Mesothelial cell of epicardium (in vitro differentiated cells): ENCODE results near the gene PIGX. TPM values are rescaled to one million over a fixed set of nuclear protein-coding genes. Genes with fewer than 3 reads are reported as not detected.

Experiments
- DNase-seq, 2 experiments: peaks; one replicate each; pipeline ENCODE4 v3.0.0; 2021; ENCODE audit warnings: low spot score in 2 of 2; ENCODE audit not compliant: unreplicated experiment in 2 of 2
- H3K27ac Mint-ChIP-seq: 2 replicates; pipeline ENCODE4 v1.8.0; 2021; ENCODE audit warnings: mixed read lengths
- H3K27me3 Mint-ChIP-seq: 2 replicates; pipeline ENCODE4 v1.8.0; 2021; ENCODE audit warnings: low read depth, mixed read lengths
- H3K36me3 Mint-ChIP-seq: 2 replicates; pipeline ENCODE4 v1.8.0; 2021; ENCODE audit warnings: mixed read lengths
- H3K4me1 Mint-ChIP-seq: 2 replicates; pipeline ENCODE4 v1.8.0; 2021; ENCODE audit warnings: mixed read lengths
- H3K4me3 Mint-ChIP-seq: 2 replicates; pipeline ENCODE4 v1.8.0; 2021; ENCODE audit warnings: mild to moderate bottlenecking, moderate library complexity, mixed read lengths
- H3K9me3 Mint-ChIP-seq: 2 replicates; pipeline ENCODE4 v1.8.0; 2021; ENCODE audit warnings: mixed read lengths
- total RNA-seq: library from RNA; stranded (reverse); gene quantifications from 3 replicates; pipeline ENCODE4 v1.2.1, GENCODE V29; 2021
- TF ChIP-seq, protein P1 (sequence below): fragments of 200-600 bp; sonication (generic); IDR thresholded peaks from one replicate; pipeline ENCODE4 v1.5.0; 2021; ENCODE audit warnings: antibody characterized with exemption; ENCODE audit not compliant: unreplicated experiment

The PIGX gene
- total RNA-seq, 1 donor from 2014 or later, result 26.4 TPM

DNA sequence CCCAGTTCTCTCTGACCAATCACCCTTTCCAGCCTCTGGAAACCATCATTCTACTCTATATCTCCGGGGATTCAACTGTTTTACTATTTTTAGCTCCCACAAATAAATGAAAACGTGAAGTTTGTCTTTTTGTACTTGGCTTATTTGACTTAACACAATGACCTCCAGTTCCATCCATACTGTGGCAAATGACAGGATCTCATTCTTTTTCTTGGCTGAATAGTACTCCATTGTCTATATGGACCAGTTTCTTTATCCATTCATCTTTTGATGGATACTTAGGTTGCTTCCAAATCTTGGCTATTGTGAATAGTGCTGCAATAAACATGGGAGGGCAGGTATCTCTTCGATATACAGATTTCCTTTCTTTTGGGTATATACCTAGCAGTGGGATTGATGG, 38.5 kb upstream of the PIGX start:
- Mint-ChIP-seq H3K27ac (no peak overlapping the region), H3K4me3 (no peak overlapping the region), H3K27me3 (peaks cover 10% of the 10 kb centered on the region), H3K9me3 (peaks cover 5% of the 10 kb centered on the region), H3K36me3 (no peaks in the 10 kb centered on the region), H3K4me1 (no peaks in the 10 kb centered on the region)
- TF ChIP-seq, protein P1, sequence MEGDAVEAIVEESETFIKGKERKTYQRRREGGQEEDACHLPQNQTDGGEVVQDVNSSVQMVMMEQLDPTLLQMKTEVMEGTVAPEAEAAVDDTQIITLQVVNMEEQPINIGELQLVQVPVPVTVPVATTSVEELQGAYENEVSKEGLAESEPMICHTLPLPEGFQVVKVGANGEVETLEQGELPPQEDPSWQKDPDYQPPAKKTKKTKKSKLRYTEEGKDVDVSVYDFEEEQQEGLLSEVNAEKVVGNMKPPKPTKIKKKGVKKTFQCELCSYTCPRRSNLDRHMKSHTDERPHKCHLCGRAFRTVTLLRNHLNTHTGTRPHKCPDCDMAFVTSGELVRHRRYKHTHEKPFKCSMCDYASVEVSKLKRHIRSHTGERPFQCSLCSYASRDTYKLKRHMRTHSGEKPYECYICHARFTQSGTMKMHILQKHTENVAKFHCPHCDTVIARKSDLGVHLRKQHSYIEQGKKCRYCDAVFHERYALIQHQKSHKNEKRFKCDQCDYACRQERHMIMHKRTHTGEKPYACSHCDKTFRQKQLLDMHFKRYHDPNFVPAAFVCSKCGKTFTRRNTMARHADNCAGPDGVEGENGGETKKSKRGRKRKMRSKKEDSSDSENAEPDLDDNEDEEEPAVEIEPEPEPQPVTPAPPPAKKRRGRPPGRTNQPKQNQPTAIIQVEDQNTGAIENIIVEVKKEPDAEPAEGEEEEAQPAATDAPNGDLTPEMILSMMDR, result no peak
- no peak for DNase-seq

DNA sequence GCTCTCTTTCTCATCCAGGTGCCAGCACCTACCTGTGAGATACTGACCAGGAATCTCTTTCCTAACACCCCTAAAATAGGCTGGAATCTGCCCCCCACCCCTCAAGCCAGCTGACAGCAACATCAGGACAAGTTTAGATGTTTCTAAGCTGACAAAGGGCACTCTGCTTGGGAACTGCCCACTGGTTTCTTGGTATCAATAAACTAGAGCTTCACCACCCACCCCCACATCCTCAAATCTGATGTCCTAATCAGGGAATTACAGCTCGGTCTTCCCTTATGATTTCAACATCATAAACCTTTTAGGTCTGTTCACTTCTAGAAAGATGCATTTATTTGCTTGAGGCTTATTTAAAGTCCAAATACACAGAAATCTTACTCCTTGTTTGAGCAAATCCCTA, 34.8 kb upstream of the PIGX start:
- Mint-ChIP-seq H3K4me3 (no peak overlapping the region), H3K27me3 (peaks cover 23% of the 10 kb centered on the region), H3K4me1 (no peaks in the 10 kb centered on the region), H3K27ac (no peak overlapping the region), H3K36me3 (no peaks in the 10 kb centered on the region), H3K9me3 (peaks cover 8% of the 10 kb centered on the region)
- TF ChIP-seq, protein P1, result no peak
- no peak for DNase-seq

DNA sequence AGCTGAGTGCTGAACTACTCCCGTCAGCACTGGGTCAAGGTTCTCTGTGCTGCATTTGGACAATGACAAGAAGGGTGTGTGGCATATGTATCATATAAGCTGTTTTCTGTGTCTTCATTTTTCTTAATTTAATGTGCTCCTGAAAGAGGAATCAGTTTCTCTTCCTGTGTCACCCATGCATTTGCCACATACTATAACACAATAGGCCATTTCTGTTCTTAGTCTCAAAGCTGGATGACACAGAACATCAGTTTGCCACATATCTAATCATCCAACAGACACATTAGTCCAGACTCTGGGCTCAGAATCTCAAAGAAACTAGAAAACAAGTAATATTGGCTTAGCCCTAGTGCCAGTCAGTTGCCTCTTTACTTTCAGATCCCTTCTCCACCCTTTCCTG, 34.2 kb upstream of the PIGX start:
- peaks cover 23% of the 10 kb centered on the region for H3K27me3 Mint-ChIP-seq
- H3K27ac Mint-ChIP-seq, result no peak overlapping the region
- H3K4me1 Mint-ChIP-seq, result no peaks in the 10 kb centered on the region
- H3K4me3 Mint-ChIP-seq, result no peak overlapping the region
- DNase-seq, result no peak
- H3K9me3 Mint-ChIP-seq, result peaks cover 9% of the 10 kb centered on the region
- H3K36me3 Mint-ChIP-seq, result no peaks in the 10 kb centered on the region
- TF ChIP-seq, protein P1, result no peak

DNA sequence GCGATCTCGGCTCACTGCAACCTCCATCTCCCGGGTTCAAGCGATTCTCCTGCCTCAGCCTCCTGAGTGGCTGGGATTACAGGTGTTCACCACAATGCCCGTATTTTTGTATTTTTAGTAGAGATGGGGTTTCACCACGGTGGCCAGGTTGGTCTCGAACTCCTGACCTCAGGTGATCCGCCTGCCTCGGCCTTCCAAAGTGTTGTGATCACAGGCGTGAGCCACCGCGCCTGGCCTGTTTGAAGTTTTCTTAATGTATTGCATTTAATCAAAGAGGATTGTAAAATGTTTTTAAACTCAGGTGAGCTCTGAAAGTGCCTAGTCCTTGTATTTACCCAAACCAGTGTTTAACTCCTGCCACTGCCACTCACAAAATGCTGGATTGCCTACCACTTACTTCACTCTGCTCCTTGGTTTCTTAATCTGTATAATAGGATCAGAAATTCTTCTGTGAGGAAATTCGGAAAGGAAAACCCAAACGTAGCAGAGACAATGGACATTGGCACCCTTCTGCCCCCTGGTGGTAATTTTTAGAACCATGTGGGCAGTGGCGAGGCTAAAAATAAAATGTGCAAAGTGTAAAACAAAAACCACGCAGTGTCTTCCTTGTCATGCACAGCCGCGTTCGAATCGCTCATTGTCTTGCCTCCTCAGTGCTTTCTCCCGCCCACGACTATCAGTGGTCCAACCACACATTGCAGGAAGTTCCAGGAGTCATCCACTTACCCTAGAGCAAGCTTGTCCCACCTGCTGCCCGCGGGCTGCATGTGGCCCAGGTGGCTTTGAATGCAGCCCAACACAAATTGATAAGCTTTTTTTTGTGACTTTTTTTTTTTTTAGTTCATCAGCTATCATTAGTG, 27.4 kb upstream of the PIGX start:
- H3K9me3 Mint-ChIP-seq, result peaks cover 3% of the 10 kb centered on the region
- peak; percentile 27 to 66 for DNase-seq
- no peaks in the 10 kb centered on the region for H3K36me3 Mint-ChIP-seq
- peaks cover 6% of the 10 kb centered on the region for H3K27me3 Mint-ChIP-seq
- H3K27ac Mint-ChIP-seq, result no peak overlapping the region
- no peaks in the 10 kb centered on the region for H3K4me1 Mint-ChIP-seq
- no peak overlapping the region for H3K4me3 Mint-ChIP-seq
- TF ChIP-seq, protein P1, result peak; percentile 95

DNA sequence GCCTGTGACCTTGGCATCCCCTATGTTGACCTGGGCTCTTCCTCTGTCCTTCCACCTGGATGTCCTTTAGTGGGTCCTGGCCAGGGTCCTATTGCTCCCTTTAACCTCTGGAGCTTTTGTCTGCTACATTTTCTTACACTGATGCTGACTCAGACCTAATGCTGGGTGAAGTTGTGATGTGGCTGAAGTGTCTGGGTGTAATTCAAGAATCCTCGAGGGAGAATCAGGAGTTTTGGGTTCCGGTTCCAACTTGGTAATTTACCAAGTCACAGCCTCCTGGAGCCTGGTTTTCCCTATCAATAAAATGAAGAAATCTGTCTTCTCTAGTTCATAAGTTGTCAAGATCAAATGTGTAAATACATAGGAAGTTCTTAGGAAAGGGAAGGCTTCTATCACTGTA, 25.7 kb upstream of the PIGX start:
- H3K9me3 Mint-ChIP-seq, result peaks cover 3% of the 10 kb centered on the region
- H3K4me1 Mint-ChIP-seq, result no peaks in the 10 kb centered on the region
- no peaks in the 10 kb centered on the region for H3K27me3 Mint-ChIP-seq
- TF ChIP-seq, protein P1, result no peak
- no peak overlapping the region for H3K27ac Mint-ChIP-seq
- no peak overlapping the region for H3K4me3 Mint-ChIP-seq
- no peaks in the 10 kb centered on the region for H3K36me3 Mint-ChIP-seq
- no peak for DNase-seq
